GM12873 (cell line): ENCODE measurements around the gene ATP11C.

ENCODE experiments used
- TF ChIP-seq, protein P1 (sequence below): IDR thresholded peaks from 2 replicates; pipeline ENCODE4 v1.5.1; 2012; ENCODE audit warnings: low read depth, mild to moderate bottlenecking, moderate library complexity, low read length, control low read depth; ENCODE audit not compliant: insufficient read depth; ENCODE audit errors: missing control alignments

Gene ATP11C

DNA sequence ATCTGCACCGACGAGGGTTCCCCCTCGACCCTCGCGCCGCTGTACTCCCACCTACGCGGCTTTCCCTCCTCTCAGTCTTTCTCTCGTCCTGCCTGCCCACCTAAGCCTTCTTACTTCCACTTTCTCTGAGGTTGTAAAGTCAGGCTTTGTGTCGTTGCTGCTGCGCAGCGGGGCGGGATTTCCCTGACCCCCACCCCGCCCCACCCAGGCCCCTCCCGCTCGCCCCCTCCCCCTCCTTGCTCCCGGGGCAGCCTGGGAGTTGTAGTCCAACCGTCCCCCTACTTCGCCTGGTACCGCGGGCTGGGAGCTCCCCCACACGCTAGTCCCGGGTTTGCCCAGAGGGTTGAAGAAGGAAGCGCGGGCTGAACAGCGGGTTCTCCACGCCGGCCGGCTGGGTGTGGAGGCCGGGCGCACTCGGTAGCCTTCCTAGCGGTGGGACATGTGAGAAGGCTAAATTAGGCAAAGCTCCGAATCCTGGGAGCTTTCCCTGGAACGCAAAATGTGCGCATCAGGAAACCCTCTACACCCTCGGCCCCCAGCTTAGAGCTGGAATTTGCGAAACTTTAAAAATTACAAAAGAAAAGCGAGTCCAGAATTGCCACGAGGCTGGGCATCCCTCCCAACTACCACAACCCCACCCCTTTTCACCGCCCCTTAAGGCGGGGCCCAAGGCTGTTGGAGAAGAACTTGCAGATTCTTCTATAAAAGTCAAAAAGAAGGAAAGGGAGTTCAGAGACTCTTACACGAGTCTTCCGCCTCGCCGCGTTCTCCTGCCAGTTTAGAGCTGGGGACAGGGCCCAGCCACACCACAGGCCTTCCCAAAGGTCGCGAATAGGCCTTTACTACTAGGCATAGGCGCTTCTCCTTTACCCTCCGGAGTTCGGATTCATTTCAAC, at the start of gene ATP11C:
ATP11C (minus strand) TSS at position 153 of the 896 bp plus-strand sequence. CDS start 1,011 bp downstream, outside the sequence.
- TF ChIP-seq, protein P1, sequence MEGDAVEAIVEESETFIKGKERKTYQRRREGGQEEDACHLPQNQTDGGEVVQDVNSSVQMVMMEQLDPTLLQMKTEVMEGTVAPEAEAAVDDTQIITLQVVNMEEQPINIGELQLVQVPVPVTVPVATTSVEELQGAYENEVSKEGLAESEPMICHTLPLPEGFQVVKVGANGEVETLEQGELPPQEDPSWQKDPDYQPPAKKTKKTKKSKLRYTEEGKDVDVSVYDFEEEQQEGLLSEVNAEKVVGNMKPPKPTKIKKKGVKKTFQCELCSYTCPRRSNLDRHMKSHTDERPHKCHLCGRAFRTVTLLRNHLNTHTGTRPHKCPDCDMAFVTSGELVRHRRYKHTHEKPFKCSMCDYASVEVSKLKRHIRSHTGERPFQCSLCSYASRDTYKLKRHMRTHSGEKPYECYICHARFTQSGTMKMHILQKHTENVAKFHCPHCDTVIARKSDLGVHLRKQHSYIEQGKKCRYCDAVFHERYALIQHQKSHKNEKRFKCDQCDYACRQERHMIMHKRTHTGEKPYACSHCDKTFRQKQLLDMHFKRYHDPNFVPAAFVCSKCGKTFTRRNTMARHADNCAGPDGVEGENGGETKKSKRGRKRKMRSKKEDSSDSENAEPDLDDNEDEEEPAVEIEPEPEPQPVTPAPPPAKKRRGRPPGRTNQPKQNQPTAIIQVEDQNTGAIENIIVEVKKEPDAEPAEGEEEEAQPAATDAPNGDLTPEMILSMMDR: no peak

DNA sequence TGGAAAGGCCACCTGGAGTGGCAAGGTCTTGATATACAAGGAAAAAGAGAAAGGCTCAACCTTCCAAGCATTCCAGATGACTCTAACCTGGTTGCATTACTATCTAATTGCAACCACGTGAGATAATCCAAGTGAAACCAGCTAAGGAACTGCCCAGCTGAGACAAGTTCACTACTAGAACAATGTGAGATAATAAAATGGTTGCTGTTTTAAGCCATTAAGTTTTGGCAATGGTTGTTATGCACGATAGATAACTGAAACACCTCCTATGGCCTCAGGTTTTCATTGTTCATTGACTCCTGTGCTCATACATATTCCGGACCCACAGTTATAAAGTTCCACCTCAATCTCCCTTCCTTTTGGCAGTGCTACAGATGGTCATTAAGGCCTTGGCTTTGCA, 41.6 kb upstream of the ATP11C start:
- TF ChIP-seq, protein P1: no peak

DNA sequence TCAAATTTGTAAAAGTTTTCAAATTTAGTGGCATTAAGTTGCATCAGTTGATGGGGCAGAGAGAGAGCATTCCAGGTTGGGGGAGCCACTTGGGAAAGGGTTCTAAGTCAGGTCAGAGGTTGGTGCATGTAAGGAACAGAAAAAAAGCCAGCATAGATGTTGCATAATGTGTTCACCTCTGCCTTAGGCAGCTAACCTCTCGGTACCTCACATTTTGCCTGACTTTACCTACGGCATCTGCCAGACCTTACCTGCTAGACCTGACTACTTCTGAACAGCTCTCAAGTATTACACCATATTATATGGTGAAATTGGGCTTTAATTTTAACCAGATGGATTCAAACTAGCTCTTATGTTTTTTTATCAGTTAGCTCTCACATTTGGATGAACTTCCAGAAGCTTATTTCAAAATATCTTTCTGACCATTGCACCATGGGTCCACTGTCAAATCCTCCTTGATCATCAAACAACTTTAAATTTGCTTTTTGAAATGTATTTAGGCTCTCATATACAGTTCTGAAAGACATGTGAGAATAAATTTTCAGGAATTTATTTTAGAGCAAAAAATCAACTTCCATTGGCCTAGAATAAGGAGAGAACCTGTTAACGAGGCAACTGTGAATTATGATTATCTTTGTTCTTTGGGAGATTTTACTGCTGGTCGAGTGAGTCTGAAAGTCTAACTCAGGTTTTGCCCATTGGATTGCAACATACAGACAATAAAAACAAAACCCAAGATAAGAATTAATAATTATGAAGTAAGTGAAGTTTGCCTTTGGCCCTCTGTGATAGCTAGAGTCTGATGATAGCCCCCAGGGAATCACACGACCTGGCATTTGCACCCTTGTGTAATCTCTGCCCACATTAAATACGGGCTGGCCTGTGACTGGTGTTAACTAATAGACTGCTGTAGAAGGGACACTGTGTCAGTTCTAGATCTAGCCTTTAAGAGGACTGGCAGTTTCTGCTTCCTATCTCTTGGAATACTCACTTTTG, 40.1 kb upstream of the ATP11C start:
- TF ChIP-seq, protein P1: no peak

DNA sequence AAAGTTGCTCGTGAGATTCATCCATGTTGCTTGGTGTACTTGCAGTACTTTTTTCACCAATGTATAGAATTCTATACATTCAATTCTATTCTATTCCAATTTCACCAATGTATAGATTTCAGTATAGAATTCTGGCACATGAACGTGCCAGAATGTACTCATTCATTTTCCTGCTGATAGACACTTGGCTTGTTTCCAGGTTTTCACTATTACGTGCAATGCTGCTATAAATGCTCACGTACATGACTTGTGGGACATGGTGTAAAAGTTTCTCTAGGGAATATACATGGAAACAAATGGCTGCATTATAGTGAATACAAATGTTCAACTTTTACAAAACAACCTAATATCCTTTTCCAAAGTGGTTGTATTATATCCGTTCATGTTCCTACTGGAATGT, 39.3 kb upstream of the ATP11C start:
- TF ChIP-seq, protein P1: no peak

DNA sequence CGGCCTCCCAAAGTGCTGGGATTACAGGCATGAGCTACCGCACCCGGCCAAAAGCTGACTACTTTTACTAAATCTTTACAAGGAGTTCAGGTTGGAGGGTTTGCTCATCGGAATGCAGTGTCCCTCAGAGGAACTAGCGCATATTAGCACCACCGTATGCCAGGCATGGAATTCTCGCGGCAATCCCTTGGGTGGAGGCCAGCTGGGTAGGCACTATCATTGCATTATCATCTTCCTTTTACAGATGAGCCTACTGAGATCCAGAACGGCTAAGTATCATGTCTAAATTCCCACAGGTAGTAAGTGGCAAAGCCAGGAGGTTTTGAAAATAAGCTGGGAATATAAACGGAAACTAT, 38.5 kb upstream of the ATP11C start:
- TF ChIP-seq, protein P1: no peak

DNA sequence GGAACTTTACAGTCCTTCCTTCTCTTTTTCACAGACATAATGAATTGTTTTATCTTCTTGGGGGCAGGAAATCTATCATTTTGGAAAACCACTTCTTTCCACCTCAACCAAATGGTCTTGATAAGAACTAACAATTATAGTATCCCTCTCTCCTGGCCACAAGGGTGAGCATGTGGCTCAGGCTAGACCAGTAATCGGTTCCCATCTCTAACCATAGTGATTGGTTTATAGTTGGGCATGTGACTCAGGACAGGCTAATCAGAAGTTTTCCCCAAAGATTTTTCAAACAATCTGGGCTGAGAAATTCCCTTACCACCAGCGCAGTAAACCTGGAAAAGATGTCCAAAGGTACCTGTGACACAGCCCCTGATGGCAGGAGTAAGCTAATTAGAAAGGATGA, 36.4 kb upstream of the ATP11C start:
- TF ChIP-seq, protein P1: no peak

DNA sequence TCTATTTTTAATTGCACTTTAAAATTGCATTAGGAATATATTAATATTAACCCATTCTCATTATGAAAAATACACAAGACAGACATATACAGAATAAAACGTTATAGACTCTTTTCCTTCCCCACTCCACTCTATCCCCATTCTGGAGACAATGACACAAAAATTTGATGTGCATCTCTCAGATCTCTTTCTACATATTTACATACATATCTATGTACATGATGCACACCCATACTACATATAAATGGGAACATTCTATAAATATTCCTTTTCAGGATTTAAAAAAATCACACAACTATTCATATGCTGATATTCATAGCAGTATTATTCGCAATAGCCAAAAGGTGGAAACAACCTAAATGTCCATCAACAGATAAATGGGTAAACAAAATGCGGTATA, 34.9 kb upstream of the ATP11C start:
- TF ChIP-seq, protein P1: no peak
